ENCODE data around the gene WDFY2.
A peak's percentile ranks its signal among the peaks of the same experiment; 100 is the strongest.
"Not testable (repeated sequence)": the region's sequence is repeated elsewhere in the genome, so short reads cannot be mapped to it uniquely, and the experiment has no call there.

WDFY2 gene

GRCh38 chr13:51583875-51584730 is at the start of gene WDFY2:
Gene WDFY2 (plus strand): TSS chr13:51584462. CDS start chr13:51584688, 226 bp downstream.
- DNase-seq (ENCODE audit: low read depth, low spot score), result peak; percentile 100

DNA sequence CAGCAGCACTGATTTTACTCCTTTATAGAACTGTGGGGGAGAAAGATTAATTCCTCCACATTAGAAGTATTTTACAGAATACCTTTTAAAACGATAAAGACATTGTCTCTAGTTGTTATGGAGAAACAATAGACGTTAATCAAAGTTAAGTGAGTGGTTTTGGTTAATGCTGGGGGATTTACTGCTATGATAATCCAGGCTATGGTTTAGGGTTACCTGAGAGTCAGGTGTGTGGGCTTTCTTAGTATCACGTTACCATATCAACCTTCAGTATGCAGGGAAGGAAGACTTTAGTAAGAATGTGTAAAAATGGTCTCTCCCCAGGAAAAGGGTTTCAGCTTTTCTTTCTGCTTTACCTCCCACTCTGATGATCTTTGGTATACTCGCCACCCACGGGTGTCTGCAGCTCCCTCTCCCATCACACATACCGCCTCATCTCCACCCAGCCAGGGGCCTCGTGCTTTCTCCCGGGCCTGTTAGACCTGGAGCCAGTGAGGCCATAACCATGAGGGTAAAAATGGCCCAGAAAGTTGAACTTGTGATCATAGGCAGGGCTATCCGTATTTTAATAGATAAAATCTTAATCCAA is 45.6 kb upstream of the WDFY2 start:
- no peak for DNase-seq (ENCODE audit: low read depth, low spot score)

DNA sequence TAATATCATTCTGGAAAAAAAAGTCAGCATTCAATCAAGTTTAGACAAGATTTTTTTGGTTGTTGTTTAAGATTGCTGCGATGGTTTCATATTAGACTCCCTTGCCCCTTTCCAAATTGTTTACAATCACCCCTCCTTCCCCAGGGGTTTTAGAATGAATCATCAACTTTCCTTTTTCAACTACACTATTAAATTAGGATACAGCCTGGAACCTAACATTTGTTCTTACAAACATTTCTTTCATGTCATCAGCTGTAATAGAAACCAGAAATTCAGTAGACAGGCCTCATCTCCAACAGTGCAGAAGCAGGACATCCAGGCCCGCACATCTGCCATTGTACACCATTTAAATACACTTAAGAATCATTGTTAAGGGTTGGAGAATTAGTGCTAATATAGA is 44.4 kb upstream of the WDFY2 start:
- DNase-seq (ENCODE audit: low read depth, low spot score), result no peak

GRCh38 chr13:51541037-51541436 is 43.2 kb upstream of the WDFY2 start:
- no peak for DNase-seq (ENCODE audit: low read depth, low spot score)

DNA sequence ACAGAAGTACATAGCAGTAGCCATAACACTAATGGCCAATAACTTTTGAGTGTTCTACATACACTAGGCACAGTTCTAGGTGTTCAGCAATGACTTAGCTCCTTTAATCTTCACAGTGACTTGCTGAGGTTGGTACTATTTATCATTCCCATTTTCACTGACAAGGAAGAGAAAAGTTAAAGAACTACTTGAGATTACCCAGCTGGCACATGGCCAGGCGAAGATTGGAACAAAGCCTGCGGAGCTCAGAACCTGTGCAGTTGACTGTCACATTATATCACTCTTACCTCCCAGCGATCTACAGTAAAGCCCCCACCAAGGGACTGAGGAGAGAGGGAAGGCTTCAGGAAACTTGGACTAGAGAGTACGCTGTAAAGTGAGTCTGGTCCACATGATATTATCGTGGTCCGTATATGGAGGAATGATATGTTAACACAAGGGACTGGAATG is 42.4 kb upstream of the WDFY2 start:
- DNase-seq (ENCODE audit: low read depth, low spot score), result no peak

DNA sequence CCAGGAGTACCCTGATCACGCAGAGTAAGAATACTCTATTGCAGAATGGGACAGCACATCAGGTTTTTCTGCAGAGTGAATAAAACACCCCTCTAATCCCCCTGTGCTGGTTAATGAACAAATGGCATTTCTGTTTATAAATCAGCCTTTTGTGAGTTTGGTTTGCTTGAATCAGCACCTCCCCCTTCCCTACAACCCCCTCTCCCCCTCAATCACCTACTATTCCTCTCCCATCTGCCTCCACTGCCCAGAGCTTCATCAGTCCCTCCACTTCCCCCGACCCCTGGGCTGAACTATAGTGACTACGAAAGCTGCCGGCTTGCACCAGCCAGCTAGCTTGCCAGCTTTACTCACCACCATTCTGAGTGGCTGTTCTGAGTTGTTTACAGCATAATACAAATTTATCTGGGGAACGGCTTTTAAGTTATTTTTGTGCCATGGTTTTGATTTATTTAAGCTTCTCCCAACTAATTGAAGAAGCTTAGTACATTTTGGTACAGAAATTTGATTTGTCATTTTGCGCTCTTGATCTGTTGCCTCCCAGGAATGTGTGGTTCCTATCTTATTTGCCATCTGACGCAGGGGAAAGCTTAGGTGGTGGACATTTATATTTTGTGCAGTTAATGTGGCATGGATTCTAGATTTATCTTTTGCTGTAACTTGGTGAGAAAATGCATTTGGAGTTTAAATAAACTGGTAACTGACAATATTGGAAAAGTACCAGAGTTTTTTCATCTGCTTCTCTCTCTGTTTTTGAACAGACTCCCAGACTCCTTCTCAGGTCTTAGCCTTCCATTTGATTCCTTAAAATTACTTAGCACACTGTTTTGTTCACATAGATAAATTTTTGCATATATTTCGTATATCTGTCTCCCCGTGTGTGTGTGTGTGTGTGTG is 41.7 kb upstream of the WDFY2 start:
- no peak for DNase-seq (ENCODE audit: low read depth, low spot score)

- not testable (repeated sequence) for DNase-seq (ENCODE audit: low read depth, low spot score)
Observed at GRCh38 chr13:51545446-51545845, 38.8 kb upstream of the WDFY2 start.

DNA sequence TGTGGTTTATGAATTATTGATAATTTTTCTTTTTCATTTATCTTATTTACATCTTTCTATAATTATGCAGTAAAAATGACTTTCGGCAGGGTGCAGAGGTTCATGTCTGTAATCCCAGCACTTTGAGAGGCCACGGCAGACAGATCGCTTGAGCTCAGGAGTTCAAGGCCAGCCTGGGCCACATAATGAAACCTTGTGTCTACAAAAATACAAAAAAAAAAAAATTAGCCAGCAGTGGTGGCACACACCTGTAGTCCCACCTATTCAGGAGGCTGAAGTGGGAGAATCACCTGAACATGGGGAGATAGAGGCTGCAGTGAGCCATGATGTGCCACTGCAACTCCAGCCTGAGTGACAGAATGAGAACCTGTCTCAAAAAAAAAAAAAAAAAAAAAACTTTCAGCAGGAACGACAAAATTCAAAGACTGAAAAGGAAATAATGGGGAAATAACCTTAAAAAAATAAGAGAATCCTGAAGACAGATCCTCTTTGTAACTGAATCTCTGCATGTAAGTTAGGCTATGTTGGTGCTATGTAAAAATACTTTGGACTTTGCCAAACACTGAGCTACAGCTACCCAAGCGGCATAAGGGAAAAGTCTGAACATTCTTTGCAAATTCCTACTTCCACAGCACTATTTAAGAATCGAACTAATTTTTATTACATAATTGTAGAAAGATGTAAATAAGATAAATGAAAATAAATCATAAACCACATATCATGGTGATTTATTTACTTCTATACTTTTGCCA is 36.7 kb upstream of the WDFY2 start:
- no peak for DNase-seq (ENCODE audit: low read depth, low spot score)

DNA sequence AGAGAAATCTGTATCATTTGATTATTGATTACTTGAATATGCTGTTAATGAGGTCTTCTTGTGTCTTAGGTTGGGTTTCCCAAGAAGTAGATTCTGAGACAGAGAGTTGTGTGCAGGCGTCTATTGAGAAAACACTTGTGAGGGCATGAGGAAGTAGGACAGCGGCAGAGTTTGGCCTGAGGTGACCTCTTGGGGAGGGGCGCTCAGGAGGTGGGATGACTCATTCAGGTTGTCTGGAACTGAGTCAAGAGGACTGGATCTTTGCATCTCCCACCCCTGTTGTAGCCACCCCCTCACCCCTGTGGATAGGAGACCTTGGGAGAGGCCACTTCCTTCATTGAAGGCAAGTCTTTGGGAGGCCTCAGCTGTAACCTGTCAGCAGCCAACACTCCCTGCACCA is 35.2 kb upstream of the WDFY2 start:
- DNase-seq (ENCODE audit: low read depth, low spot score), result no peak

DNA sequence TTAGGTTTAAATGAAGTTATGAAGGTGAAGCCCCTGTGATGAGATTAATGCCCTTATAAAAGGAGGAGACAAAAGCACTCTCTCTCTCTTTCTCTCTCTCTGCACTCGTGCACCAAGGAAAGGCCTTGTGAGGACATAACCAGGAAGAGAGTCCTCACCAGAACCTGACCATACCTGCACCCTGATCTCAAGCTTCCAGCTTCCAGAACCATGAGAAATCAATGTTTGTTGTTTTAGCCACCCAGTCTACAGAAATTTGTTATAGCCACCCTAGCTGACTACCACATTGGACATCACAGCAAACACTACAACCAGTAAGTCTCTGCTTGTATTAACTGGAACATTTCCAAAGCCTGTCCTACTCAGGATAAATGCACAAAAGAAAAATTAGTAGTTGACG is 34.7 kb upstream of the WDFY2 start:
- no peak for DNase-seq (ENCODE audit: low read depth, low spot score)

- DNase-seq (ENCODE audit: low read depth, low spot score), result no peak
Observed at GRCh38 chr13:51550151-51550550, 34.1 kb upstream of the WDFY2 start.

DNA sequence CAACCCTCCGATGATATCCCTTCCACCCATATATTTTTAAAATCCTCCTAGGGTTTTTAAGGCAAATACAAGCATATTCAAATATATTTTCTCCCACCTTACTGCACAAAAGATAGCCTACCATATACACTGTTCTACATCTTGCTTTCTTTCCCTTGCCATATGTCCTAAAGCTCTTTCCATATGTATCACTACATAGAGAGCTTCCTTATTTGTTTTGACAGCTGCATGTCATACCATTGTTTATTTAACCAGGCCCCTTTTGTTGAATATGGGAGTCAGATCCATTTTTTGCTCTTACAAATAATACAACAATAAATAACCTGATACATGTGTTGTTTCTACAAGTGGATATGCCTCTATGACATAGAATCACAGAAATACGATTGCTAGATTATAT is 32.8 kb upstream of the WDFY2 start:
- no peak for DNase-seq (ENCODE audit: low read depth, low spot score)

GRCh38 chr13:51552027-51552426 is 32.2 kb upstream of the WDFY2 start:
- no peak for DNase-seq (ENCODE audit: low read depth, low spot score)

GRCh38 chr13:51553531-51553930 is 30.7 kb upstream of the WDFY2 start:
- no peak for DNase-seq (ENCODE audit: low read depth, low spot score)

DNA sequence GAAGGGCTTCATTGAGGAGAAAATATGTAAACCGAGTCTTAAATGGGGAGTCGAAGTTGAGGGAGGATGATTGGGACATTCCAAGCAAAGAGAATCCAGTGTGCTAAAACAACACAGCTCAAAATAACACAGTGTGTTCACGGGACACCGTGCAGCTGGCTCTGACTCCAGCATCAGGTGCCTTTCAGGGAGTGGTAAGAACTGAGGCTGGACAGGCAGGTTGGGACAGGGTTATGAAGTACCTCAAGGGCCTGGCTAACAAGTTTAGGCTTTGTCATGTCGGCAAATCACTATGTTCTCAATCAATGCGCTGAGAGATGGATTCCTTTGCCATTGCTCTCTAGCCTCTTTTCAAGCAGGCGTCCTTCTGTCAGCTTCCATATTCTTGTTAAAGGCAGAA is 27.5 kb upstream of the WDFY2 start:
- no peak for DNase-seq (ENCODE audit: low read depth, low spot score)

- no peak for DNase-seq (ENCODE audit: low read depth, low spot score)
Observed at GRCh38 chr13:51557438-51557837, 26.8 kb upstream of the WDFY2 start.

- no peak for DNase-seq (ENCODE audit: low read depth, low spot score)
Observed at GRCh38 chr13:51557875-51558612, 26.2 kb upstream of the WDFY2 start.

DNA sequence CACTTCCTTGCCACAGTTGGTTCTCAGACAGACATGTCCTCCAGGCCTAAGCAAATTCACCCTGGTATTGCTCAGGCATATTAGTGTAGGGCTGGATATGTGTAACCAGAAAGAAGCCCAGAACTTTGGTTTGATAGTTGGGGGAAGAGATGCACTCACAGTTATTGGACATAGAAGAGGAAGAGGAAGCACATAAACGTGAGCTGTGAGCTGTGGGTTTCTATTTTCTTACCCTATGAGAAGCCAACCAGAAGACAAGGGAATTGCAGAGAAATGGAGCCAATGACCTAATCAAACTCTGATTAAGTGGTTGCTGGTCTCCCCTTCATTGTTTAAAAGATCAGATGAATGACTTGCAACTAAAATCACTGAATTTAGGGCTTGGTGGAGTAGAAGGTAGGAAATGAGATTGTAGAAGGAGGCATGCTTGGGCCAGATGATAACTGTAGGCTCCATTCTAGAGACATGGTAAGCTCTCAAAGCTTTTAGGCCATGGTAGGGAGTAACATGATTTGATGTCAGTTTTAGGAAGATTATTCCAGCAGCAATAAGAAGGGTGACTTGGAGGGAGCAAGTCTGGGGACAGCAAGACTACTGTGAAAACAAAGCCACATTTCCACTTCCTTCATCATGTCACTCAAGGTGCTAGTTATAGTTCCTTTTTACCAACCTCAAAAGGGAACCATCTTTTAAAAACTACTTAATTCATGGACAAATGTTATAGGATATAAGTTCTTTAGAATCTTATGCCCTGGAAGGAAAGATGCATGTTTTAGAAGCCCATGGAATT is 24.1 kb upstream of the WDFY2 start:
- no peak for DNase-seq (ENCODE audit: low read depth, low spot score)

GRCh38 chr13:51562011-51562671 is 22.1 kb upstream of the WDFY2 start:
- no peak for DNase-seq (ENCODE audit: low read depth, low spot score)

All from brain pericyte (primary cell).